Measurements from ENCODE around the gene PTCSC3.

- TF ChIP-seq POLR2A (IDR thresholded peaks at IDR 0.05) (no peak), POLR2AphosphoS5 (IDR thresholded peaks at IDR 0.05) (no peak)
Observed at GRCh38 chr14:36096090-36096489, 80.4 kb downstream of the PTCSC3 start.
